Upper lobe of left lung (tissue), 4 donors: ENCODE measurements around the gene MPDZ.

Experiments
- CTCF ChIP-seq, 6 experiments: fragments of 450-650 bp in 4 of 6; fragments of 200-600 bp in 2 of 6; sonication (generic) in 2 of 6; IDR thresholded peaks; one replicate each; pipeline ENCODE4 v1.5.1; 2016 to 2019; ENCODE audit warnings: antibody characterized with exemption in 6 of 6
- EP300 ChIP-seq, 4 donors: sonication (generic); formaldehyde crosslinking; IDR thresholded peaks; one replicate each; pipeline ENCODE4 v1.5.1; 2017; ENCODE audit warnings: antibody characterized with exemption in 4 of 4, control low read depth in 2 of 4
- POLR2A ChIP-seq, 4 donors: fragments of 450-650 bp; IDR thresholded peaks; one replicate each; pipeline ENCODE4 v1.5.1; 2016 to 2017; ENCODE audit warnings: antibody characterized with exemption in 4 of 4, mild to moderate bottlenecking in 2 of 4
- POLR2AphosphoS5 ChIP-seq, 2 donors: sonication (generic); formaldehyde crosslinking; IDR thresholded peaks; one replicate each; pipeline ENCODE4 v1.5.1; 2017; ENCODE audit warnings: antibody characterized with exemption in 2 of 2

- TF ChIP-seq CTCF (IDR thresholded peaks at IDR 0.05) = no peak
- TF ChIP-seq POLR2AphosphoS5 (IDR thresholded peaks at IDR 0.05) = no peak
- no peak for TF ChIP-seq POLR2A (IDR thresholded peaks at IDR 0.05)
- no peak for TF ChIP-seq EP300 (IDR thresholded peaks at IDR 0.05)
These were observed 202.9 kb downstream of the MPDZ start for GRCh38 chr9:13076616-13077015.
